Activated CD4-positive, alpha-beta T cell treated with anti-CD3 and anti-CD28 coated beads, Interleukin-2, Interleukin-6, amounts not matched to agents 100 ng/mL and 50 ng/mL, durations not matched to agents 16 hours and 8 hours (primary cell): ENCODE results near the gene MCRIP2.

Experiments
- DNase-seq: peaks from one replicate; pipeline ENCODE4 v3.0.0-alpha.2; 2020

MCRIP2 gene

DNA sequence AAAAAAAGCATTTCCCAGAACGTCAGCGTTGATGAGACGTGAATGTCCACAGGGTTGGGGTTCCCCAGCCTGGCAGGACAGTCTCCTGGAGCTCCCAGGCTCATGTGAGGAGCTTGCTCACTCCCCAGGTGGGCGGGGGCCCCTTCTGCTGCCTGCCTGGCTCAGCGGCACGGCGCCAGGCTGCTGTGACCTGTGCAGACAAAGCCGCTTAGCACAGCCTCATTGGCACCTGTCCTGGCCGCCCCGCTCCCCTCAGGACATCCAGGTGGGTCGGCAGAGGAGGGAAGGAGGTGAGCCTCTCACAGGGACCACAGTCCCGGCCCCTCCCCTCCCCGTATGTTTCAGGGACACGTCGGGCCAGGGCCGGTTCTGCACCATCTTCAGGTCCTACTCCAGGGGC is 23.8 kb upstream of the MCRIP2 start:
- no peak for DNase-seq

DNA sequence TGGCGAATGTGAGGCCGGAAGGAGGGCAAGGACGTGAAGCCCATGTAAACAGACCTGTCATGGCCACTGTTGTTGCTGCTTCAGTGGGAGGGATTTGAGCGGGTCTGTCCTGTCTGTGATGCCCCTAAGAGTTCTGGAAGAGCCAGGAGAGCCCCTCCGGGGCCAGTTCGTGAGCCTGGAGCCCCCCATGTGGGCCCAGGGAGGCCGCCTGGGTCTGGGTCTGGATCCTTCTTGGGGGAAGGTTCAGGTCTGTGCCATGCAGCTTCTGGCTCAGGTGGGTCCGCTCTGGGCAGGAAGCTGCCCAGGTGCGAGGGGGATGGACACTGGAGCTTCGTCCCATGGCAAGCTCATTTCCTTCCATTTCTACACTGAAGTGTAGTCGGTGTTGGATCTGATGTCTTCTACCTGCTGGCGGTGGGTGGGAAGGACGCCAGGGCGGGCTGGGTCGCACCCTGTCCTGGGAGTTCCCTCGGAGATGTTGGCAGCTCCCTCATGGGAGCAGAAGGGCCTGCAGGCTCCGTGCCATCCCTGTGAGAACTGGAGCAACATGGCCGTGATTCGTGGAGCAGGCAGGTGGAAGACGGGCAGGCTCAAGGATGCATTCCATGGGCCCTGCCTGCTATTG is 22.0 kb upstream of the MCRIP2 start:
- DNase-seq = no peak

DNA sequence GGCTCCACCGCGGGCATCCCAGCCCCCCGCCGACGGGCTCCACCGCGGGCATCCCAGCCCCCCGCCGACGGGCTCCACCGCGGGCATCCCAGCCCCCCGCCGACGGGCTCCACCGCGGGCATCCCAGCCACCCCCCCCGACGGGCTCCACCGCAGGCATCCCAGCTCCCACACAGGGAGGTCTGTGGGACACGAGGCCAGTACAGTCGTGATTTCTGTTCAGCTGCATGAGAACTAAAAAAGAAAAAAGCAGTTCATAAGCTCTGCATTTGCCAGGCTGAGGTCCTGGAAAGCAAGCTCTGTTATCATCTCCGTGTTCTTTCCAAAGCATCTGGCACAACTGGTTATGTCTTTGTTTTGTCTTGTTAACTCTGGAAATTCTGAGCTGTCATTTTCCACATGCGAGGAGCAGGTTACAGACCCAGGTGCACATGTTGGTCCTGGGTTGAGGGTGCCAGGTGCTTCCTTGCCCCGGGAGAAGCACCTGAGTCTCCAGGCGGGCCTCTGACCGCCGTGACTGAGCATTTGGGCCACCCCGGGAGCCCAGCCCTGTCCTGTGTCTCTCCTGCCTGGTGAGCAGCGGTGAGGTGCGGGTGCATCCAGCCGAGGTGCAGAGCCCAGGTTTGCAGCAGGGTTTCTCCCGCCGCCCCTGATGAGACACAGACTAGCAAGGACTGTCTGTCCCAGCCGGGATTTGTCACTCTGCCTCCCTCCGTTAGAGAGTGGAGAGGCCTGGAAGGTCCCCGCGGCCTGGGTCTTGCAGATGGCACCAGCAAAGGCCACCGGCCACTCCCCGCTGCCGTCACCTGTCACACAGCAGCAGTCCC is 20.7 kb upstream of the MCRIP2 start:
- DNase-seq = no peak

DNA sequence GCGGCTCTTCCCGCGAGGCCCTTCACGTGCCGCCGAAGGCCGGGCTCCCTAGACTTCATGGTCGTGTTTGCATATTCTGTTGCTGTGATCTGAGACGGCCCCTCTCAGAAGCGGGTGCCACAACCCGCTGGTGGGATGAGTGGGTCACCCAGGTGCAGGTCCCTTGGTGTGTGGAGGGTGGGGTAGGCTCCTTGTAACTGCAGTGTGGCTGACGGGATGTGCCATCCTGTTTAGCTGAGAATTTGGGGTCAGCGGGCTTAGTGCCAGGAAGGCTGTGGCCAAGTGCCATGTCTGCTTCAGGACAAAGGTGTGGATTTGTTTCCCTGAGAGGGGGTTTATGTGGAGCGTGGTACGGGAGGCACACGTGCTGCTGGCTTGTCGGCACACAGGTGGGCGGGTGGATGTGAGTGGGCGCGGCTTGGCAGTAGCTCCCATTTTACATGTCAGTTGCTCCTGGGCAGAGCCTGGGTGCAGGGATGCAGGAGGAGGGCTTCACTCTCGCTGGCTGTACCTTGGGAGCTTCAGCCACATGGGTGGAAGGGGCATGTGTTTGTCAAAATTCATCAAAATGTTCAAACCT is 20.0 kb upstream of the MCRIP2 start:
- DNase-seq = no peak

DNA sequence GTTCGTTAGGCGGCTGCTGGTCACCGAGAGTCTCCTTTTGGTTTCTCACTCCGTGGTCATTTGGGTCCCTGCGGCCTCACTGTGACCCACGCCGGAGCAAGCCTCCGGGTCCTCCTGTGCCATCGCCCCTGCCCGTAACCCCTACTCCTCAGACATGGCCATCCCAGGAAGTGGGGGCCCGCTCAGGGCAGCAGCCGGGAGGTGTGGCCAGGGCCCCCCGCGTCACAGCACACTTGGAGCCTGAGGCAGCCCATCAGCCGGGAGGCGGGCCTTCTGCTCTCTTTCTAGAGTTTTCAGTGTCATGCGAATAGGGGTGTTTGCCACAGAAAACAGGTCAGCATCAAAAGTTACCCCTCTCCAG is 18.7 kb upstream of the MCRIP2 start:
- no peak for DNase-seq

DNA sequence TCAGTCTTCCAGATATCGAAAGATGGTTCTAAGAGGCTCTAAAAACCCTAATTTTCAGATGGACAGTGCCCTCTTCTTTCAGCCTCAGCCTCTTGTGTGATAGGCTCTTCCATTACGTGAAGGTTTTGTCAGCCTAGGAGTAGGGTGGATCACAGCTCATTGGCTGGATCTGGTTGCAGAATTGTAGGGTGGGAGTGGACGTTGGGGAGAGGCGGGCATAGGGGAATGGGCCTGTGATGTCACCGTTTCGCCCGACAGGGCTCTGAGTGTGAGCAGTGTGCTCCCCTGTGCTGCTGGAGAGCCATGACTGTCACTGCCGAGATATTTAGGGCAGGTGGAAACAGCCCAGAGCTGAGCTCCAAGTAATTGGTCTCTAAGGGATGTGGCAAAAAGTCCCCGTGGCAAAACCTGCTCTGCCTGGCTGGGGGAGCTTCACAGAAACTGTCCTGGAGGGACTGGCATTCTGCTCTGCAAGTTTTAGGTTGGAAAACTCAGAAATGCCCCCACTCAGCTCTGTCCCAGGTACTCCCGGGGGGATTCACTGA is 17.0 kb upstream of the MCRIP2 start:
- no peak for DNase-seq

DNA sequence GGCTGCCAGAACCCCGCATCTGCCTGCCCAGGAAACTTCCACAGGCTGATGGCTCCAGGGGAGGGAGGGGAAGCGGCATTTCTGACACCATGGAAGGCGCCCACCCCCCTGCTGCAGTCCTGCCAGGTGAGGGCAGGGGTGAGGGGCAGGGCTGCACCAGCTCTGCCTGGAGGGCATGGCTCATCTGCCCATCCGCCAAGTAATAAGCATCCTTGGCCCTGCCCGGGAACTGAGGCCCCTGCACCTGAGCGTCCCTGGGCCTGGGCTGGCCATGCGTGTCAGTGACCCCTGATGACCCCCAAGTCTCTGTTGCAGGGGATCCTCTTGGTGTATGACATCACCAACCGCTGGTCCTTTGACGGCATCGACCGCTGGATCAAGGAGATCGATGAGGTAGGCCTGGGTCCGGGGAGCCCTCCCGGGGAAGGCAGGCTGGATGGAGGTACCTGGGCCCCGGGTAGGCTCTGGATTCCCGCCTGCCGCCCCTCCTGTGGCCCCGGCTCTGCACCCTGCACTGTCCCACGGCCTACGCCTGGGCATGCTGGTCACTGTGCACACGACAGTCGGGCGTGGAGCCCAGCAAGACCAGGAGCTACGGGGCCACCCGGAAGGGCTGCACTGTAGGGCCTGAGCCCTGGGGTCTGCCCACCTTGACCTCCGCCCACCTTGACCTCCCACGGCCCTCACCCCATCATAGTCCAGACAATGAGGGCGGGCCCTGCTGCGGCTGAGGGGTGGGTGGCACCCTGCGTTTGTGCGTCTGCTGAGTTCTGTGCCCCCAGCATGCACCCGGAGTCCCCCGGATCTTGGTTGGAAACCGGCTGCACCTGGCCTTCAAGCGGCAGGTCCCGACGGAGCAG is 16.3 kb upstream of the MCRIP2 start:
- DNase-seq = no peak

DNA sequence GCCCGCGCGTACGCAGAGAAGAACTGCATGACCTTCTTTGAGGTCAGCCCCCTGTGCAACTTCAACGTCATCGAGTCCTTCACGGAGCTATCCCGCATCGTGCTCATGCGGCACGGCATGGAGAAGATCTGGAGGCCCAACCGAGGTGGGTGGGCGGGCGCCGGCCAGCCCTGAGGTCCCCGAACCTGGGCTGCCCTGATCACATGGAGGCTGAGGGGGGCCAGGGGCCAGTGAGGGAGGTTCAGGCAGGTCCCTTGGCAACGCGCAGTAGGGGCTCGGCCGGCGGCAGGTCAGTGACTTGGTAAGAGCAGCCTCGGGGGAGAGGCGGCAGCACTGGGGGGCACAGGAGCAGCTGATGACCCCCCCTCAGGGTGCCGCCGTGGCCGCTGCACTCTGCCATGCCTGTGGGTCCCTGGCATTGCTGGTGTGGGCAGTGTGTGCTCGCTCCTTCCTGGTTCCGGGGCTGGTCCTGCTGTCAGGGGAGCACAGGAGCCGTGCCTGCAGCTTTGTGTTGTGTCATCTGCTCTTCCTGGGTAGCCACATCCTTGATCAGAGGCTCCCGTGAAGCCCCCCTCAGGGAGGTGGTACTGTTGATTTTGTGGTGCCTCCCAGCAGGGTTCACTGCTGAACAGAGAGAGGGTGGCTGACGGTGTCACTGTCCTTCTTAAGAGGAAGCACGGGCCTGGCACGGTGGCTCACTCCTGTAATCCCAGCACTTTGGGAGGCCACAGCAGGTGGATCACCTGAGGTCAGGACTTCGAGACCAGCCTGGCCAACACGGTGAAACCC is 15.5 kb upstream of the MCRIP2 start:
- no peak for DNase-seq

DNA sequence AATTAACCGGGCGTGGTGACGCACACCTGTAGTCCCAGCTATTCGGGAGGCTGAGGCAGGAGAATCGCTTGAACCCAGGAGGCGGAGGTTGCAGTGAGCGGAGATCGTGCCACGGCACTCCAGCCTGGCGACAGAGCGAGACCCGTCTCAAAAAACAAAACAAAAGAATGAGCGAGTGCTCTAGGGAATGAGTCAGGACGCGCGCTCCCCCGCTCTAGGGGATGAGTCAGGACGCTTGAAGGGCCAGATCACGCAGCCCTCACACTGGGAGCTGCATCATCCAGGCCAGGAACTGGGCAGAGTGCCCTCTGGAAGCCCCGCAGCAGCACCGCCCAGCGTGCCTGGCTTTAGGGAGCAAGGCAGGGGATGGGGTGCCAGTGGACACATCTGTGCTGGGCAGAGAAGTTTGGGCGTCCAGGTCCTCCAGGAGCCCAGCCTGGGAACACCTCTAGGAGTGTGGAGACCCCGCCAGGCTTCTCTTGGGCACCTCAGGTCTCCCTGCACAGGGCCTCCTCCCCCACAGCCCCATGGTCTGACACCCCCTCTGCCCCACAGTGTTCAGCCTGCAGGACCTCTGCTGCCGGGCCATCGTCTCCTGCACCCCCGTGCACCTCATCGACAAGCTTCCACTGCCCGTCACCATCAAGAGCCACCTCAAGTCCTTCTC is 14.7 kb upstream of the MCRIP2 start:
- no peak for DNase-seq

DNA sequence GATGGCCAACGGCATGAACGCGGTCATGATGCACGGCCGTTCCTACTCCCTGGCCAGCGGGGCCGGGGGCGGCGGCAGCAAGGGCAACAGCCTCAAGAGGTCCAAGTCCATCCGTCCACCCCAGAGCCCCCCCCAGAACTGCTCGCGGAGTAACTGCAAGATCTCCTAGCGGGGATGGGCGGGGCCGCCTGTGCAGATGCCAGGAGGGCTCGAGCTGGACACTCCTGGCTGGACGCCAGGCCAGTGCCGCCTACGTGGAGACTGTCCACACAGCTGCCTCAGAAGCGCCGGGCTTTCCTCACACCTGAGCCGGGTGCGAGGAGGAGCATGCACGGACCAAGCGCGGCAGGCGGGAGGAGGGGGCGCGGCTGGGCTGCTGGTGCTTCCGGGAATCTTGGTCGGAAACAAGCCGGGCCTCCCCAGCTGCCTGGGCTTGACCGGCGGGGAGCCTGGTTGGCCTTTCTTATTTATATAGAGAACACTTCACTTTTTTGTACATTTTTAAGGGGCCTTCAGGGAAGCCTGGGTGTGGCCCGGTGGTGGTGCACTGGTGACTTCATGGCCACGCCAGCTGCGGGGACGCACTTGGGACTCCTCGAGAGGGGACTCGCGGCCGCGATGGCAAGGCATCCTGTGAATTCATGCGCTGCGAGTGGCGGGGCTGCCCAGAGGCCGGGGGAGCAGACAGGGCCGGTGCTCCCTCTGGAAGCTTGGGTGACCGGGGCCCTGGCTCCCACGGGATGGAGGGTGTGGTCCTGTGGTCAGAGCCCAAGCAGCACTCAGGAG is 14.0 kb upstream of the MCRIP2 start:
- DNase-seq = no peak

DNA sequence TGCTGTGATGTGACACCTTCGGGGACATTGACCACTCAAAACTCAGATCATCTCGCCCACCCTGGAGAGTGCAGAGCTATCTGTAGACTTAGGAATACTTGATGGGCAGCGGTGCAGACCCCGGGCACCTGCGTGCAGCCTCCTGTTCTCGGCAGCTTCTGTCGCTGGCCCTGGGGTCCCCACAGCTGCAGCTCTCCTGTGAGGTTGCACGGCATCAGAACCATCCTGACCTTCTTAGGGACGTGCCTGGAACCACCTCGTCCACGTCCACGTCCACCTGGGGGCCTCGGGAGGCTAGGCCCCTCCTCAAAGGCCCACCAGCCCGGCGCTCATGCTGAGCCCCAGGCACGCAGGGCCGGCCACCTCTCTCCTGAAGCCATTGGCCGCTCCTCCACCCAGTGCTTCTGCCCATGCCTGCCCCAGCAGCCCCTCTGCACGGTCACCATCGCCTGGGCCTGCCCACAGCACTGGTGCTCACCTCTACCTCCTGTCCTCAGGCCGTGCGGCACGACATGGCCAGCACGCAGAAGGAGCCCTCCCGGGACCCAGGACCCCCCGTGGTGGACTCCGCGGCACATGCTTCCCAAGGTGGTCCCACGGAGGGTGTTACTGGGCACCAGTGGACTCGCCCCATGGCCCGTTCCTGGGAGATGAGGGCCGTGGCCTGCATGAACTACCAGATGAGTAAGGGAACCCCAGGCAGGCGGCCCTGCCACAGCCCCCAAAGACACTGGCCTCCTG is 13.1 kb upstream of the MCRIP2 start:
- no peak for DNase-seq

DNA sequence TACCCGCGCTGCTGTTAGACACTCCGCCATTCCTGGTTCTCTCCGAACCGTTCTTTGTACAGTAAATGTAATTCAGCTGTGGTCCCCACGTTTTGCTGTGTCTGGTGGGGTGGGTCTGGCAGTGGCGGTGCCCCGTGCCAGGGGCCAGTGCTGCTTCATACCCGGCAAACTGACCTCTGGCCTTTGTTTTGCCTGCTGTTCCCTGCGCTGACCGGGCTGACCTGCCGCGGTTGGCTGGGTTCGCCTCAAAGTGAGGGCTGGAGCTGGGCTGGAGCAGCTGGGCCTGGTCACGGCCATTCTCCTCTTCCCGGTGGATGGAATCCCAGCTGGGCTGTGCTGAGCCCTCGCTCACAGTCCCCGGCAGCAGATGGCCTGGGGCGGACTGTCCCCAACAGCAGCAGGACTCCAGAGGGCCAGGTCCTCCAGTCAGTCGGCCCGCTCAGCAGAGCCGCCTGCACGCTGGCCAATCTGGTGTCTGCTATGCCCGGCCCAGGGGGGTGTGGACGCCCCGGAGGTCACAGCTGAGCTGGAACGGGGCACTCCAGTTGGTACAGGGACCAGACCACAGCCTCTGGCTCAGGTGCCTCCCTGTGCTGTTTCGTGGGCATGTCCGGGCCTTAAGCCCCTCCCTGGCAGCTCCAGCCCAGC is 12.3 kb upstream of the MCRIP2 start:
- no peak for DNase-seq

DNA sequence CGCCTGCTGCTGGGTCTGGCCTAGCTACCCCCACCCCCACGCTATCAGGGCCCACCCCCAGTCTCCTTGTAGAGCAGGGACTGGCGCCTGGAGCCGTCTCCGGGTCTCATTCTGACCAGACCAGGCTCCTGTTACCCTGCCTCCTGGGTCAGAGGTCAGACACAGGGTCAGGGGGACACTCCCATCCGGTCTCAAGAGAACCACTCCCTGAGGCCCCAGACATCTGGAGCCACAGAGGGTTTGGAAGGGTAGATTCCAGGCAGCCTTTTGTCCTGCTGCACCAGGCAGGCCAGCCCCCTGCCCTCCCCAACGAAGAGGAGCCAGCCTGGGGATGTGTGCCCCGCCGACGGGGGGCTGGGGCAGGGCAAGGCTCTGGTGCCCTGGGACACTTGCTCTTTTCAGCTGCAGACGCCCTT is 11.8 kb upstream of the MCRIP2 start:
- no peak for DNase-seq

DNA sequence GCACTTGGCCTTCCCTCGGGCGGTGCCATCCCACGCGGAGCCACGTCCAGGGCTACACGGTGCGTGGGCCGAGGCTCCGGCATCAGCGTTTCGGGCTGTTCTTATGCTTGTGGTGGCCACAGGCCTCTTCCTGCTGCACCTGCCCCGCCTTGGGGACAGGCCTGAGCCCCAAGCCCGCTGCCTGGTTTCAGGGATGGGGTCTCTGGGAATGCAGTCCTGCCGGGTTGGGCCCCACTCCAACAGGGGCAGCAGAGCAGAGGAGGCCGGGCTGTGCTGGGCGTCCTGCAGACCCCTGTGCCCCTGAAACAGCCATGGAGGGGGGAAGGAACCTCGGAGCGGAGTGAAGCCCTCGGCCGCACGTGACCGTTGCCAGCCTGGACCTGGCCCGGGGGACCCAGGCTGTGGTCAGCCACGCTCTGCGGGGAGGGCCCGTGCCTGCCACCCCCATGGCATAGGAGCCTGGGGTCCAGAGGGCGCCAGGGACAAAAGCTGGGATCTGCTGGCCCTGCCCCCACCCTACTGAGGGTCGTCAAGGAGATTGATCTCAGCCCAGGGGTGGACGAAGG is 11.3 kb upstream of the MCRIP2 start:
- DNase-seq = no peak

DNA sequence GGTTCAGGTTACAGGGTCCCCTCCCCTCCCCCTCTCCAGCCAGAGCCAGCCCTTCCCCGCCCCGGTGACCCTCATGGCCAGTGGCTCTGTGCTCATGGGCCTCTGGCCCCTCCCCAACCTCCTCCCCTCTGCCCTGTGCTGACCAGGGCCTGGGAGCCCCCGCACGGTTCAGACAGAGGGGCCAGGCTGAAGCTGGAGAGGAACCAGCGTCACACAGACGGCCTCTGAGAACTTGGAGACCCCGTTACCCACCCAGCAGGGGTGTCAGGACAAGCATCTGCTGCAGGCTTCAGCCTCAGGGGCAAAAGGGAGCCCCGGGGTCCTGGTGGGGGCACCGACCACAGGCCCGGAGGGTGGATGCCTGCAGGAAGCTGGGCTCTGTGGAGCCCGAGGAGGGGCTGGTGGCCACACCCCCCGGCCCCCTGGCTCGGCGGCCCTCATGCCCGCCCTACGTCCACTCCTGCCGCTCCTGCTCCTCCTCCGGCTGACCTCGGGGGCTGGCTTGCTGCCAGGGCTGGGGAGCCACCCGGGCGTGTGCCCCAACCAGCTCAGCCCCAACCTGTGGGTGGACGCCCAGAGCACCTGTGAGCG is 10.7 kb upstream of the MCRIP2 start, which contains the start of gene WFIKKN1:
Gene WFIKKN1 (plus strand): TSS at position 171 of the 591 bp plus-strand sequence. CDS start 269 bp downstream, at position 440.
- no peak for DNase-seq

DNA sequence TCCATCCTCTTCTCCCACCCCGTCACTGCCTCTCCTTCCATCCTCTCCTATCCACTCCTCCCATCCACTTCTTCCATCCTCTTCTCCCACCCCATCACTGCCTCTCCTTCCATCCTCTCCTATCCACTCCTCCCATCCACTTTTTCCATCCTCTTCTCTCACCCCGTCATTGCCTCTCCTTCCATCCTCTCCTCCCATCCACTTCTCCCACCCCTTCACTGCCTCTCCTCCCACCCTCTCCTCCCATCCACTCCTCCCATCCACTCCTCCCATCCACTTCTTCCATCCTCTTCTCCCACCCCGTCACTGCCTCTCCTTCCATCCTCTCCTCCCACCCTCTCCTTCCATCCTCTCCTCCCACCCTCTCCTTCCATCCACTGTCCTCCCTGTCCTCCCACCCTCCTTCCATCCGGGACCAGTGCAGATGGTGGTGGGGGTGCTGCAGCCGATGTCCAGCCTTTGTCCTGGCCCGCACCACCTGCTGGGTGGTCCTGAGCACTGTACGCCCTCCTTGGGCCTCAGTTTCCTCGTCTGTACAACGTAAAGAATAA is 9.7 kb upstream of the MCRIP2 start:
- no peak for DNase-seq

DNA sequence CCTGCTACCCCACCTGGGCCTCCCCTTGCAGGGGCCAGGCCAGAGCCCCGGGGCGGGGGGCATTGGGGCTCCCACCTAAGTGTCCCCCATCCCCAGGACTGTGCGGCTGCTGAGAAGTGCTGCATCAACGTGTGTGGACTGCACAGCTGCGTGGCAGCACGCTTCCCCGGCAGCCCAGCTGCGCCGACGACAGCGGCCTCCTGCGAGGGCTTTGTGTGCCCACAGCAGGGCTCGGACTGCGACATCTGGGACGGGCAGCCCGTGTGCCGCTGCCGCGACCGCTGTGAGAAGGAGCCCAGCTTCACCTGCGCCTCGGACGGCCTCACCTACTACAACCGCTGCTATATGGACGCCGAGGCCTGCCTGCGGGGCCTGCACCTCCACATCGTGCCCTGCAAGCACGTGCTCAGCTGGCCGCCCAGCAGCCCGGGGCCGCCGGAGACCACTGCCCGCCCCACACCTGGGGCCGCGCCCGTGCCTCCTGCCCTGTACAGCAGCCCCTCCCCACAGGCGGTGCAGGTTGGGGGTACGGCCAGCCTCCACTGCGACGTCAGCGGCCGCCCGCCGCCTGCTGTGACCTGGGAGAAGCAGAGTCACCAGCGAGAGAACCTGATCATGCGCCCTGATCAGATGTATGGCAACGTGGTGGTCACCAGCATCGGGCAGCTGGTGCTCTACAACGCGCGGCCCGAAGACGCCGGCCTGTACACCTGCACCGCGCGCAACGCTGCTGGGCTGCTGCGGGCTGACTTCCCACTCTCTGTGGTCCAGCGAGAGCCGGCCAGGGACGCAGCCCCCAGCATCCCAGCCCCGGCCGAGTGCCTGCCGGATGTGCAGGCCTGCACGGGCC is 8.9 kb upstream of the MCRIP2 start:
- no peak for DNase-seq
